ENCODE results near the gene INTS4.
"Not testable (repeated sequence)": the region's sequence is repeated elsewhere in the genome, so short reads cannot be mapped to it uniquely, and the experiment has no call there.

DNA sequence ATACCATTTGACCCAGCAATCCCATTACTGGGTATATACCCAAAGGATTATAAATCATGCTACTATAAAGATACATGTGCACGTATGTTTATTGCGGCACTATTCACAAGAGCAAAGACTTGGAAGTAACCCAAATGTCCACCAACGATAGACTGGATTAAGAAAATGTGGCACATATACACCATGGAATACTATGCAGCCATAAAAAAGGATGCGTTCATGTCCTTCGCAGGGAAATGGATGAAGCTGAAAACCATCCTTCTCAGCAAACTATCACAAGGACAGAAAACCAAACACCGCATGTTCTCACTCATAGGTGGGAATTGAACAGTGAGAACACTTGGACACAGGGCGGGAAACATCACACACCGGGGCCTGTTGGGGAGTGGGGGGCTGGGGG, 8.0 kb downstream of the INTS4 start:
- TF ChIP-seq, protein P1, sequence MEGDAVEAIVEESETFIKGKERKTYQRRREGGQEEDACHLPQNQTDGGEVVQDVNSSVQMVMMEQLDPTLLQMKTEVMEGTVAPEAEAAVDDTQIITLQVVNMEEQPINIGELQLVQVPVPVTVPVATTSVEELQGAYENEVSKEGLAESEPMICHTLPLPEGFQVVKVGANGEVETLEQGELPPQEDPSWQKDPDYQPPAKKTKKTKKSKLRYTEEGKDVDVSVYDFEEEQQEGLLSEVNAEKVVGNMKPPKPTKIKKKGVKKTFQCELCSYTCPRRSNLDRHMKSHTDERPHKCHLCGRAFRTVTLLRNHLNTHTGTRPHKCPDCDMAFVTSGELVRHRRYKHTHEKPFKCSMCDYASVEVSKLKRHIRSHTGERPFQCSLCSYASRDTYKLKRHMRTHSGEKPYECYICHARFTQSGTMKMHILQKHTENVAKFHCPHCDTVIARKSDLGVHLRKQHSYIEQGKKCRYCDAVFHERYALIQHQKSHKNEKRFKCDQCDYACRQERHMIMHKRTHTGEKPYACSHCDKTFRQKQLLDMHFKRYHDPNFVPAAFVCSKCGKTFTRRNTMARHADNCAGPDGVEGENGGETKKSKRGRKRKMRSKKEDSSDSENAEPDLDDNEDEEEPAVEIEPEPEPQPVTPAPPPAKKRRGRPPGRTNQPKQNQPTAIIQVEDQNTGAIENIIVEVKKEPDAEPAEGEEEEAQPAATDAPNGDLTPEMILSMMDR (IDR thresholded peaks at IDR 0.05; ENCODE audit: low read depth, low read length, poor library complexity, severe bottlenecking): not testable (repeated sequence)
- not testable (repeated sequence) for TF ChIP-seq EZH2phosphoT487 (IDR thresholded peaks at IDR 0.05; ENCODE audit: borderline replicate concordance, low read length)
